ENCODE results near the gene ZCCHC4.

DNA sequence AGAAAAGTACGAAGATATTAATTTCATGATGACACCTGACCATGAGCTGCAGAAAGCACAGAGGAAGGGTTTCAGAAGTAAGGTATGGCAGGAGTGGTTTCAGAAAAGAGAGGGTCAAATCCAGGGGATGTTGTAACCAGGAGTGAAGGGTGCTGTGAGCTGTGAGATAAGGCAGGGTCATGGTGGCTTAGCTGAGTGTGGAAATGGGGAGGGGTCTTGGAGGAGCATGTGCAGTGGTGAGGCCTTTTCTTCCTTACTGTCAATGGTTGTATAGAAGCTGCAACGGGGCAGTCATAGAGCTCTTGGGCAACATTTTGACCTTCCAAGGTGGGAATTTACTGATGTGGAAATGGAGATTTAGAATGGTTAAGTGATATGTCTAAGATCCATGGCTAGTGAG lies 67.0 kb downstream of the ZCCHC4 start:
- TF ChIP-seq EZH2 (IDR thresholded peaks at IDR 0.05; ENCODE audit: insufficient read depth, low read length): no peak
- TF ChIP-seq, protein P1, sequence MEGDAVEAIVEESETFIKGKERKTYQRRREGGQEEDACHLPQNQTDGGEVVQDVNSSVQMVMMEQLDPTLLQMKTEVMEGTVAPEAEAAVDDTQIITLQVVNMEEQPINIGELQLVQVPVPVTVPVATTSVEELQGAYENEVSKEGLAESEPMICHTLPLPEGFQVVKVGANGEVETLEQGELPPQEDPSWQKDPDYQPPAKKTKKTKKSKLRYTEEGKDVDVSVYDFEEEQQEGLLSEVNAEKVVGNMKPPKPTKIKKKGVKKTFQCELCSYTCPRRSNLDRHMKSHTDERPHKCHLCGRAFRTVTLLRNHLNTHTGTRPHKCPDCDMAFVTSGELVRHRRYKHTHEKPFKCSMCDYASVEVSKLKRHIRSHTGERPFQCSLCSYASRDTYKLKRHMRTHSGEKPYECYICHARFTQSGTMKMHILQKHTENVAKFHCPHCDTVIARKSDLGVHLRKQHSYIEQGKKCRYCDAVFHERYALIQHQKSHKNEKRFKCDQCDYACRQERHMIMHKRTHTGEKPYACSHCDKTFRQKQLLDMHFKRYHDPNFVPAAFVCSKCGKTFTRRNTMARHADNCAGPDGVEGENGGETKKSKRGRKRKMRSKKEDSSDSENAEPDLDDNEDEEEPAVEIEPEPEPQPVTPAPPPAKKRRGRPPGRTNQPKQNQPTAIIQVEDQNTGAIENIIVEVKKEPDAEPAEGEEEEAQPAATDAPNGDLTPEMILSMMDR (IDR thresholded peaks at IDR 0.05; ENCODE audit: insufficient read depth, low read depth, low read length): no peak

Data from astrocyte (in vitro differentiated cells and primary cell).